ENCODE data around the gene TMEM253.

TMEM253 gene

GRCh38 chr14:21108791-21109190, 7.9 kb downstream of the TMEM253 start:
- 100% methylated on average over 1 of the region's 4 CpGs for WGBS, 2 experiments (ENCODE audit: insufficient coverage in 2 of 2)
- H3K36me3 ChIP-seq (ENCODE audit: control insufficient read depth, insufficient read depth, low read length): no peaks in the 10 kb centered on the region

DNA sequence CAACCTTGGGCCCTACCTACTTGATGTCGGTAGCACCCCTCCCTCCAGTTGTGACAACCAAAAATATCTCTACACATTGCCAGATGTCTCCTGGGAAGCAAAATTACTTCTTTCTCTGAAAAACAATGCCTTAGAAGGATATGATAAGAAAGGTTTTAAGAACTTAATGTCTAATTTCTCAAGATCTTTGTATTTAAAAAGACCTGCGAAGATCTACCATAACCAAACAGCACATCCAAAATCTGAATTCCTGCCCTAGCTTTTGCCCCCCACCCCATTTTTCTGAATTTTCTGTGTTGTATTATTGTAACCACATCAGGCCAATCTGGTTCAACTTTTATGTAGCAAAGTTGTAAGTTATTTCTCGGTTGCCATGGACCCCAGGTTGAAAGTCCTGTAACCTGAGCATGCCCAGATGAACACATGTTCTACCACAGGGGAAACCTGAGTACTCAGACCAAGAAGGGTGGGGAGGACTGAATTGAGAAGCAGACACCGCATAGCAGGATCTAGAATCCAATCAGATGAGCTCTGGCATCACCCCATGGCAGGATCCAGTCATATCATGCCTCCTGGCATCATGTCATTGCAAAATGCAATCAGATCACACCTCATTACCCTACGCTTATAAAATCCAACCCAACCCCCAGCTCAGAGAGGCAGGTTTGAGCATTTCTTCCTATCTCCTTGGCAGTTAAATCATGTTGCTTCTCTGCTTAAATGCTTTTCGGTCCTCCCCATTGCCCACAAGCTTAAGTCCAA, 8.7 kb downstream of the TMEM253 start:
- Histone ChIP-seq H3K4me3 (ENCODE audit: extremely low read depth, insufficient read depth, low read length, poor library complexity, severe bottlenecking) (no peak overlapping the region), H3K9me3 (ENCODE audit: control insufficient read depth, low read length) (no peaks in the 10 kb centered on the region), H3K27ac (ENCODE audit: low read depth, low read length, severe bottlenecking) (no peak overlapping the region), H3K36me3 (ENCODE audit: control insufficient read depth, insufficient read depth, low read length) (no peaks in the 10 kb centered on the region), H3K4me1 (ENCODE audit: control insufficient read depth, insufficient read depth, low read length, poor library complexity, severe bottlenecking) (peaks cover 21% of the 10 kb centered on the region)
- 93 to 98% methylated on average over 3 to 5 of the region's 6 CpGs for WGBS, 2 experiments (ENCODE audit: insufficient coverage in 2 of 2)

More at GRCh38 chr14:21108791-21109190, 7.9 kb downstream of the TMEM253 start:
- no peaks in the 10 kb centered on the region for H3K9me3 ChIP-seq (ENCODE audit: control insufficient read depth, low read length)
- peaks cover 21% of the 10 kb centered on the region for H3K4me1 ChIP-seq (ENCODE audit: control insufficient read depth, insufficient read depth, low read length, poor library complexity, severe bottlenecking)
- H3K4me3 ChIP-seq (ENCODE audit: extremely low read depth, insufficient read depth, low read length, poor library complexity, severe bottlenecking): no peak overlapping the region
- no peak overlapping the region for H3K27ac ChIP-seq (ENCODE audit: low read depth, low read length, severe bottlenecking)

DNA sequence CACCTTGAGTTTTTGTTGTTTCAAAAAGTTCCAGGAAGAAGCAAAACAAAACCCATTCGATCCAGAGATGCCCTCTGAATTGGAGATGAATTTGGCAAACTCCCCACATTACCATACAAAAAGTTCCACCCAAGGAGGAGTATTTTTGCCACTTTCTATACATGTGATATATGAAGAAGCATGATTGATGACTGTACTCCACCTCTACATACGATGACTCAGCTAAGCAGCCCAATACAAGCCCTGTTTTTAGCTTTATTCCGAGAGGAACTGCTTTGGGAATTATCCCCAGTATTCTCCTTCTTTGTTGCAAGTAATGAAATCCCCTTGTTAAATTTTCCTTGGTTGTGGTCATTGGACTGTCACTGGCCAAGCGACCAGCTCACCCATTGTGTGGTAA, 11.4 kb downstream of the TMEM253 start:
- Histone ChIP-seq H3K27ac (ENCODE audit: low read depth, low read length, severe bottlenecking) (no peak overlapping the region), H3K36me3 (ENCODE audit: control insufficient read depth, insufficient read depth, low read length) (no peaks in the 10 kb centered on the region), H3K9me3 (ENCODE audit: control insufficient read depth, low read length) (no peaks in the 10 kb centered on the region), H3K4me1 (ENCODE audit: control insufficient read depth, insufficient read depth, low read length, poor library complexity, severe bottlenecking) (peaks cover 9% of the 10 kb centered on the region), H3K4me3 (ENCODE audit: extremely low read depth, insufficient read depth, low read length, poor library complexity, severe bottlenecking) (no peak overlapping the region)
- 100% methylated on average over 1 to 2 of the region's 4 CpGs for WGBS, 2 experiments (ENCODE audit: insufficient coverage in 2 of 2)

GRCh38 chr14:21113369-21113768, 12.5 kb downstream of the TMEM253 start:
- H3K9me3 ChIP-seq (ENCODE audit: control insufficient read depth, low read length): no peaks in the 10 kb centered on the region
- no peaks in the 10 kb centered on the region for H3K4me1 ChIP-seq (ENCODE audit: control insufficient read depth, insufficient read depth, low read length, poor library complexity, severe bottlenecking)
- WGBS, 2 experiments (ENCODE audit: insufficient coverage in 2 of 2): 94 to 100% methylated on average over 1 to 2 of the region's 2 CpGs
- no peak overlapping the region for H3K4me3 ChIP-seq (ENCODE audit: extremely low read depth, insufficient read depth, low read length, poor library complexity, severe bottlenecking)
- no peak overlapping the region for H3K27ac ChIP-seq (ENCODE audit: low read depth, low read length, severe bottlenecking)
- no peaks in the 10 kb centered on the region for H3K36me3 ChIP-seq (ENCODE audit: control insufficient read depth, insufficient read depth, low read length)

DNA sequence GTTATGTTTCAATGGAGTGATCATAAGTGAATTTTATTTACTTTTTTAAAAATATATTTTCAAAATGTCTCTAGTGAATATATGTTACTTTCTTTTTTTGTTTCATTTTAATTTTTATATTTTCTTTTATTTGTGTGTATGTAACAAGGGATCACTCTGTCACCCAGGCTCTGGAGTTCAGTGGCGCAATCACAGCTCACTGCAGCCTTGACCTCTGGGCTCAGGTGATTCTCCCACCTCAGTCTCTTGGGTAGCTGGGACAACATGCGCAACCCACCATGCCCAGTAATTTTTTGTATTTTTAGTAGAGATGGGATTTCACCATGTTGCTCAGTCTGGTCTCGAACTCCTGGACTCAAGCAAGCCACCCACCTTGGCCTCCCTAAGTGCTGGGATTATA, 18.1 kb downstream of the TMEM253 start:
- Histone ChIP-seq H3K27ac (ENCODE audit: low read depth, low read length, severe bottlenecking) (no peak overlapping the region), H3K4me3 (ENCODE audit: extremely low read depth, insufficient read depth, low read length, poor library complexity, severe bottlenecking) (no peak overlapping the region), H3K4me1 (ENCODE audit: control insufficient read depth, insufficient read depth, low read length, poor library complexity, severe bottlenecking) (no peaks in the 10 kb centered on the region), H3K9me3 (ENCODE audit: control insufficient read depth, low read length) (no peaks in the 10 kb centered on the region), H3K36me3 (ENCODE audit: control insufficient read depth, insufficient read depth, low read length) (no peaks in the 10 kb centered on the region)
- 80% methylated on average over 1 of the region's 3 CpGs; no CpG with 5 or more reads in 1 of the 2 experiments for WGBS, 2 experiments (ENCODE audit: insufficient coverage in 2 of 2)

GRCh38 chr14:21120686-21121085, 19.8 kb downstream of the TMEM253 start:
- H3K27ac ChIP-seq (ENCODE audit: low read depth, low read length, severe bottlenecking): no peak overlapping the region
- no peaks in the 10 kb centered on the region for H3K4me1 ChIP-seq (ENCODE audit: control insufficient read depth, insufficient read depth, low read length, poor library complexity, severe bottlenecking)
- H3K4me3 ChIP-seq (ENCODE audit: extremely low read depth, insufficient read depth, low read length, poor library complexity, severe bottlenecking): no peak overlapping the region
- 77 to 100% methylated on average over 1 to 2 of the region's 6 CpGs for WGBS, 2 experiments (ENCODE audit: insufficient coverage in 2 of 2)
- H3K36me3 ChIP-seq (ENCODE audit: control insufficient read depth, insufficient read depth, low read length): no peaks in the 10 kb centered on the region
- no peaks in the 10 kb centered on the region for H3K9me3 ChIP-seq (ENCODE audit: control insufficient read depth, low read length)

- Histone ChIP-seq H3K4me3 (ENCODE audit: extremely low read depth, insufficient read depth, low read length, poor library complexity, severe bottlenecking) (no peak overlapping the region), H3K27ac (ENCODE audit: low read depth, low read length, severe bottlenecking) (no peak overlapping the region), H3K36me3 (ENCODE audit: control insufficient read depth, insufficient read depth, low read length) (no peaks in the 10 kb centered on the region), H3K9me3 (ENCODE audit: control insufficient read depth, low read length) (no peaks in the 10 kb centered on the region), H3K4me1 (ENCODE audit: control insufficient read depth, insufficient read depth, low read length, poor library complexity, severe bottlenecking) (no peaks in the 10 kb centered on the region)
- WGBS, 2 experiments (ENCODE audit: insufficient coverage in 2 of 2): 100% methylated on average over 1 of the region's 1 CpG; no CpG with 5 or more reads in 1 of the 2 experiments
These were observed 20.3 kb downstream of the TMEM253 start for GRCh38 chr14:21121122-21121521.

DNA sequence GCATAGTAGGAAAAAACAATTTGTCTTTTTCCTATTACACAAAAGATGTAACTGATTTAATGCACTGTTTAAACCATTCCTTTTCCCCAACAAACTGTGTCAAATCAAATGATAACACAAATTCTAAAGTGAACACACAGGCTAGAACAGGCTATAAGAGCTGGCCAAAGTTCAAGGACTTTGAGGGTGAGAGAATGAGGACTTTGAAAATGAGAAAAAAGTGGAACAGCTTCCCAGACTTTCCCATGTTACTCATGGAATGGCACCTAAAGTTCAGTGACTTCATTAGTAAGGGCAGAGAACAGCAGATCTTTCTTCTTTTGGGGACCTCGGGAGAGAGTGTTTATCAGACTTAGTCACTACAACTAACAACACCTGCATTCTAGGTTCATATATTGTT, 22.6 kb downstream of the TMEM253 start:
- WGBS, 2 experiments (ENCODE audit: insufficient coverage in 2 of 2): no CpG with 5 or more reads among the region's 1 CpG
- no peaks in the 10 kb centered on the region for H3K36me3 ChIP-seq (ENCODE audit: control insufficient read depth, insufficient read depth, low read length)

DNA sequence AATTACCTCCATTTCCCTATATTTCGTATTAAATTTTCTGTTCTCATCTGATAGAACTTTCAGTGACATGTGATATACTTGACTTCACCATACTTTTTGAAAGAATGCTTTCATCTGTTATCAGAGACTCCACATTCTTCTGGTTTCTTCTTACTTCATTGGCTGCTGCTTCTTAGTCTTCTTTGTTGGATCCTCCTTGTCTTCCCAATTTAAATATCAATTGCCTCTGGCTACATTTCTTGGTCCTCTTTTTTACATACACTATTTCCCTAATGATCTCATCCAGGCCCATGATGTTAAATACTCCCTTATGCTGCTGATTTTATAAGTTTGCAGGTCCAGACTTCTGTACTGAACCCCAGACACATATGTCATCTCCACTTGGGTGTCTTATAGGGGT, 33.0 kb downstream of the TMEM253 start:
- Histone ChIP-seq H3K4me1 (ENCODE audit: control insufficient read depth, insufficient read depth, low read length, poor library complexity, severe bottlenecking) (no peaks in the 10 kb centered on the region), H3K27ac (ENCODE audit: low read depth, low read length, severe bottlenecking) (no peak overlapping the region), H3K9me3 (ENCODE audit: control insufficient read depth, low read length) (no peaks in the 10 kb centered on the region), H3K36me3 (ENCODE audit: control insufficient read depth, insufficient read depth, low read length) (no peaks in the 10 kb centered on the region), H3K4me3 (ENCODE audit: extremely low read depth, insufficient read depth, low read length, poor library complexity, severe bottlenecking) (no peak overlapping the region)
- 78% methylated on average over 1 of the region's 1 CpG; no CpG with 5 or more reads in 1 of the 2 experiments for WGBS, 2 experiments (ENCODE audit: insufficient coverage in 2 of 2)

More for the DNA sequence above, 22.6 kb downstream of the TMEM253 start:
- Histone ChIP-seq H3K9me3 (ENCODE audit: control insufficient read depth, low read length) (no peaks in the 10 kb centered on the region), H3K4me3 (ENCODE audit: extremely low read depth, insufficient read depth, low read length, poor library complexity, severe bottlenecking) (no peak overlapping the region), H3K27ac (ENCODE audit: low read depth, low read length, severe bottlenecking) (no peak overlapping the region), H3K4me1 (ENCODE audit: control insufficient read depth, insufficient read depth, low read length, poor library complexity, severe bottlenecking) (no peaks in the 10 kb centered on the region)

- H3K9me3 ChIP-seq (ENCODE audit: control insufficient read depth, low read length): no peaks in the 10 kb centered on the region
- H3K4me3 ChIP-seq (ENCODE audit: extremely low read depth, insufficient read depth, low read length, poor library complexity, severe bottlenecking): no peak overlapping the region
- no peaks in the 10 kb centered on the region for H3K36me3 ChIP-seq (ENCODE audit: control insufficient read depth, insufficient read depth, low read length)
- 28 to 31% methylated on average over 1 of the region's 1 CpG for WGBS, 2 experiments (ENCODE audit: insufficient coverage in 2 of 2)
- no peaks in the 10 kb centered on the region for H3K4me1 ChIP-seq (ENCODE audit: control insufficient read depth, insufficient read depth, low read length, poor library complexity, severe bottlenecking)
- no peak overlapping the region for H3K27ac ChIP-seq (ENCODE audit: low read depth, low read length, severe bottlenecking)
These were observed 35.2 kb downstream of the TMEM253 start for GRCh38 chr14:21136024-21136423.

- Histone ChIP-seq H3K9me3 (ENCODE audit: control insufficient read depth, low read length) (peaks cover 5% of the 10 kb centered on the region), H3K4me1 (ENCODE audit: control insufficient read depth, insufficient read depth, low read length, poor library complexity, severe bottlenecking) (no peaks in the 10 kb centered on the region), H3K27ac (ENCODE audit: low read depth, low read length, severe bottlenecking) (no peak overlapping the region), H3K36me3 (ENCODE audit: control insufficient read depth, insufficient read depth, low read length) (no peaks in the 10 kb centered on the region), H3K4me3 (ENCODE audit: extremely low read depth, insufficient read depth, low read length, poor library complexity, severe bottlenecking) (no peak overlapping the region)
- WGBS, 2 experiments (ENCODE audit: insufficient coverage in 2 of 2): no CpG with 5 or more reads among the region's 1 CpG
These were observed 41.5 kb downstream of the TMEM253 start for GRCh38 chr14:21142357-21142756.
